Testis (tissue), 3 donors: ENCODE results near the gene ZNF775. TPM values are rescaled to one million over a fixed set of nuclear protein-coding genes. Genes with fewer than 3 reads are reported as not detected.

Experiments
- DNase-seq: peaks from one replicate; pipeline ENCODE4 v3.0.0-alpha.2; 2019
- H3K27ac ChIP-seq, 2 donors: fragments of 200-600 bp; sonication (generic); one replicate each; pipeline ENCODE4 v1.5.1; 2019
- H3K27me3 ChIP-seq: fragments of 200-600 bp; sonication (generic); one replicate; pipeline ENCODE4 v1.5.1; 2019
- H3K36me3 ChIP-seq: fragments of 200-600 bp; sonication (generic); one replicate; pipeline ENCODE4 v1.5.1; 2017; ENCODE audit warnings: low read depth; ENCODE audit errors: missing control alignments
- H3K4me1 ChIP-seq: fragments of 200-600 bp; sonication (generic); one replicate; pipeline ENCODE4 v1.5.1; 2019
- H3K4me3 ChIP-seq, 2 donors: fragments of 200-600 bp; sonication (generic); one replicate each; pipeline ENCODE4 v1.5.1; 2017 to 2019
- H3K9me3 ChIP-seq: fragments of 200-600 bp; sonication (generic); one replicate; pipeline ENCODE4 v1.5.1; 2017
- POLR2A ChIP-seq: fragments of 450-650 bp; IDR thresholded peaks from one replicate; pipeline ENCODE4 v1.6.1; 2017; ENCODE audit warnings: antibody characterized with exemption, mild to moderate bottlenecking, moderate library complexity
- WGBS, 2 donors: methylation state at CpG; one replicate each; pipeline ENCODE4 v1.1.5; 2018; 5-methylcytosine and 5-hydroxymethylcytosine counted together
- intact Hi-C: fragments of 100-400 bp; cut with DNase I; formaldehyde crosslinking; loops from one replicate; pipeline ENCODE4 v1.15.1; 2023; ENCODE audit warnings: low total_unique reads
- polyA plus RNA-seq: library from polyadenylated mRNA; stranded (reverse); fragments of 350-450 nt; fragmentation: Illumina TruSeq; extraction: RNeasy Lipid Tissue Mini Kit (QIAGEN cat#74804); gene quantifications from one replicate; pipeline ENCODE4 v1.2.3, GENCODE V29; 2014; ENCODE audit warnings: low read depth, low replicate concordance; ENCODE audit not compliant: insufficient read depth
- total RNA-seq, 2 donors: library from RNA; depleted of rRNA; stranded (reverse); fragments of >200 nt; gene quantifications; one replicate each; pipeline ENCODE4 v1.2.3, GENCODE V29; 2016
- TF ChIP-seq, protein P1 (sequence below), 3 experiments: fragments of 450-650 bp in 2 of 3; fragments of 200-600 bp in 1 of 3; sonication (generic) in 1 of 3; IDR thresholded peaks; one replicate each; pipeline ENCODE4 v1.5.1; 2016 to 2019; ENCODE audit warnings: antibody characterized with exemption in 3 of 3, mild to moderate bottlenecking in 2 of 3, moderate library complexity in 1 of 3

ZNF775 gene
- total and polyA plus RNA-seq, 3 donors from 2014 or later, result 5.2 to 14.1 (median 11.0) TPM

DNA sequence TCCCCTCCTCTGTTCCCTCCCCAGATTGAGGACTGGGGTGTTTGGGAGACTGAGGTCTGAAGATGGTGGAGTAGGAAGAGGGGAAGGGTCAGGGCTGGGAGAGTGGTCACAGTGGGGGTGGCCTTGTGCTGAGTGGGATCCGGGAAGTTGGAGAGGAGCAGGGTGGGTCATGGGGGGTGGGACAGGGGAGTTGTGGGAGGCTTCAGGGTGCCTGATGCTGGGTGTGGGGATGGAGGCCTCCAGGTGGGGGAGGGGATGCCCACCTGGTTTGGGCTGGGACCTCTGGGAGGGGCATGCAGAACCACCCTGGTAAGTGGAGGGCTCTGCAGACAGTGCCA, 2.6 kb downstream of the ZNF775 start:
- Histone ChIP-seq H3K27ac (no peak overlapping the region), H3K4me1 (peaks cover 22% of the 10 kb centered on the region), H3K9me3 (no peaks in the 10 kb centered on the region), H3K4me3 (no peak overlapping the region), H3K27me3 (no peaks in the 10 kb centered on the region), H3K36me3 (no peaks in the 10 kb centered on the region)
- DNase-seq, result no peak
- intact Hi-C loops, result no loop called here
- TF ChIP-seq POLR2A, result no peak
- TF ChIP-seq, protein P1, sequence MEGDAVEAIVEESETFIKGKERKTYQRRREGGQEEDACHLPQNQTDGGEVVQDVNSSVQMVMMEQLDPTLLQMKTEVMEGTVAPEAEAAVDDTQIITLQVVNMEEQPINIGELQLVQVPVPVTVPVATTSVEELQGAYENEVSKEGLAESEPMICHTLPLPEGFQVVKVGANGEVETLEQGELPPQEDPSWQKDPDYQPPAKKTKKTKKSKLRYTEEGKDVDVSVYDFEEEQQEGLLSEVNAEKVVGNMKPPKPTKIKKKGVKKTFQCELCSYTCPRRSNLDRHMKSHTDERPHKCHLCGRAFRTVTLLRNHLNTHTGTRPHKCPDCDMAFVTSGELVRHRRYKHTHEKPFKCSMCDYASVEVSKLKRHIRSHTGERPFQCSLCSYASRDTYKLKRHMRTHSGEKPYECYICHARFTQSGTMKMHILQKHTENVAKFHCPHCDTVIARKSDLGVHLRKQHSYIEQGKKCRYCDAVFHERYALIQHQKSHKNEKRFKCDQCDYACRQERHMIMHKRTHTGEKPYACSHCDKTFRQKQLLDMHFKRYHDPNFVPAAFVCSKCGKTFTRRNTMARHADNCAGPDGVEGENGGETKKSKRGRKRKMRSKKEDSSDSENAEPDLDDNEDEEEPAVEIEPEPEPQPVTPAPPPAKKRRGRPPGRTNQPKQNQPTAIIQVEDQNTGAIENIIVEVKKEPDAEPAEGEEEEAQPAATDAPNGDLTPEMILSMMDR (IDR thresholded peaks at IDR 0.05), result no peak
- WGBS, 2 donors, result 90 to 96% methylated on average over 1 of the region's 1 CpG

DNA sequence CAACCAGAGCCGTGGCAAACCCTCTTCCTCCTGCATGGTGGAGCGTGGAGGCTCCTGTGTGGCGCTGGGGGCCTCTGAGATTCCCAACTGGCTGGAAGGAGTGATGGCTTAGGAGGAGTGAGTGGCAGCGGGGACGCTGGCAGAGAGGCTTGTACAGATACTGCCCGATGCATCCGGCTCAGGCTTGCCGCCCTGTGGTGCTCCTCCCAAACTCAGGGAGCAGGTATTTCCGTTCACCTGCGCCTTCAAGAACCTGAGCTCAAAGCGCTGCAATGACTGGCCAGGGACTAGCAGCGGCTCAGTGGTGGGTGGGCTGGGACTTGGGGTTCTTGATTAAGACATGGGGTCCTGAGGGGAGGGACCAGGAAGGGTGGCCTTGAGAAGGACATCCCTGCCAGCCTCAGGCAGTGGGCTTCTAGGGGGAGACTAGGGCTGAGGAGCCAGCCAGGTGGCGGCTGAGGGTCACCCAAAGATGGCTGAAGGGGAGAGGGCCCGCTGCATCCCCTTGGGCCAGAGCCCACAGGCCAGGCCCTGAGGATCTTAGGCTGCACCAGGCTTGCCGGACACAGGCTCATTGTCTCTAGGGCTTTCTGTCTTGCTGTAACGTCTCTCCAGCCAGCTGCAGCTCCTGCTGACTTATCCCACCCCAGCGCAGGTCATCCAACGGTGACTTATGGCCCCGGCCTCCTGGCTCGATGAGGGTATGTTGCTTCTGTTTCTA, 3.2 kb downstream of the ZNF775 start:
- no peak for DNase-seq
- intact Hi-C loops, result no loop called here
- H3K4me1 ChIP-seq, result peaks cover 22% of the 10 kb centered on the region
- 71 to 83% methylated on average over 12 to 20 of the region's 20 CpGs for WGBS, 2 donors
- no peaks in the 10 kb centered on the region for H3K9me3 ChIP-seq
- no peak overlapping the region for H3K27ac ChIP-seq
- no peak overlapping the region for H3K4me3 ChIP-seq
- no peaks in the 10 kb centered on the region for H3K27me3 ChIP-seq
- no peak for TF ChIP-seq POLR2A
- TF ChIP-seq, protein P1 (IDR thresholded peaks at IDR 0.05), result no peak
- no peaks in the 10 kb centered on the region for H3K36me3 ChIP-seq

DNA sequence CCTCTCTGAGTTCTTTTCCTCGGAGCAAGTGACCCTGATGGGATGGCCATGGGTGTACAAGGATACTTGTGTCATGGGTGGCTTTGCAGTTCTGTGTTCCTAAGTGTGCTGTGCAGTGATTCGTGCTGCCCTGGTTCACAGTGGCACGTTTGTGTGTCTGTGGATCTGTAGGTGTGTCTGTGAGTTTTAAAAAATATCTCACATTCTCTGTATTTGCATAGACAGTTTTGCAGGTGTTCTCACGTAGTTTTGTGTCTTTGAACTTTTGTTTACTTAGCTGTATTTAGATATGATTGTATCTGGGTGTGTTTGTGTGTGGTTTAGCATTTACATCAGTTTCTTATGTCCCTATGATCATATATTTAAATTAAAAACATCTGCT, 3.7 kb downstream of the ZNF775 start:
- H3K4me1 ChIP-seq, result peaks cover 22% of the 10 kb centered on the region
- WGBS, 2 donors, result 58 to 70% methylated on average over 4 of the region's 4 CpGs
- DNase-seq, result no peak
- H3K27ac ChIP-seq, result no peak overlapping the region
- no peaks in the 10 kb centered on the region for H3K36me3 ChIP-seq
- no peaks in the 10 kb centered on the region for H3K27me3 ChIP-seq
- H3K4me3 ChIP-seq, result no peak overlapping the region
- intact Hi-C loops, result no loop called here
- no peaks in the 10 kb centered on the region for H3K9me3 ChIP-seq
- TF ChIP-seq, protein P1 (IDR thresholded peaks at IDR 0.05), result no peak
- no peak for TF ChIP-seq POLR2A

DNA sequence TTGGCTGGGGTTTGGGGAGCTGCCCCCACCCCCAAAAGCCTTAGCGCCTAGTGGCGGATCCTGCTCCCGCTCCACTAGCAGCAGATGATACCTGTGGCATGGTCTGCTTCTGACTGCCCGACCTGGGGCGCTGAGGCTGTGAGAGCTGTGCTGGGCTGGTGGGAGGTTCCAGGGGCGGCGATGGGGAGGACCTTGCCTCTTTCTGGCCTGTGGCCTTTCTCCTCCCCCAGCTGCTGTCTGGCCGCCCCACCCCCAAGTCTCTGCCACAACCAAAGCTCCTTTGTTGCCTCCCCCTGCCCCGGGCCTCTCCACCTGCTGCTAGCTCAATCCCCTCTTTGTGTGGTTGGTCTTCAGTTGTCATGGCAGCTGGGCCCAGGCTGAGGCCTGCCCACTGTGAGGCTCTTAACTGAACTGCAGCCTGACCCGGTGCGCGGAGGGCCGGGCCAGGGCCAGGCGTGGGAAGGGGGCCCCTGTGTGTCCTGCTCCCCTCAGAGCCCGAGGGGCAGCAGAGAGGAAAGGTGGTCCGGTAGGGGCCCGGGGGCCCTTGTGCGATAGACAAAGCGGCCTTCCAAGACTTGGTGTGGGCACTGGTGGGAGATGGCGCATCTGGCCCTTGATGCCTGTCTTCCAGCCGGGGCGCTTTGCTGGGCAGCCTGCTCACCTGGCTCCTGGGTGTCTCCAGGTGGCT, 4.7 kb downstream of the ZNF775 start:
- intact Hi-C loops, result no loop called here
- no peak overlapping the region for H3K4me3 ChIP-seq
- peaks cover 13% of the 10 kb centered on the region for H3K4me1 ChIP-seq
- H3K9me3 ChIP-seq, result no peaks in the 10 kb centered on the region
- 70 to 83% methylated on average over 19 to 22 of the region's 22 CpGs for WGBS, 2 donors
- DNase-seq, result peak; percentile 56
- TF ChIP-seq, protein P1 (IDR thresholded peaks at IDR 0.05), result no peak
- no peak for TF ChIP-seq POLR2A
- H3K27me3 ChIP-seq, result no peaks in the 10 kb centered on the region
- no peak overlapping the region for H3K27ac ChIP-seq
- H3K36me3 ChIP-seq, result no peaks in the 10 kb centered on the region
